ENCODE measurements around the gene RFPL3.

RFPL3 gene

GRCh38 chr22:32410459-32410858 lies 52.8 kb downstream of the RFPL3 start:
- no peak for TF ChIP-seq NFIC (IDR thresholded peaks at IDR 0.05)
- no peak for TF ChIP-seq YY1 (IDR thresholded peaks at IDR 0.05; ENCODE audit: low read depth)
- TF ChIP-seq CREB1 (IDR thresholded peaks at IDR 0.05; ENCODE audit: low read depth): no peak
- TF ChIP-seq, protein P1, sequence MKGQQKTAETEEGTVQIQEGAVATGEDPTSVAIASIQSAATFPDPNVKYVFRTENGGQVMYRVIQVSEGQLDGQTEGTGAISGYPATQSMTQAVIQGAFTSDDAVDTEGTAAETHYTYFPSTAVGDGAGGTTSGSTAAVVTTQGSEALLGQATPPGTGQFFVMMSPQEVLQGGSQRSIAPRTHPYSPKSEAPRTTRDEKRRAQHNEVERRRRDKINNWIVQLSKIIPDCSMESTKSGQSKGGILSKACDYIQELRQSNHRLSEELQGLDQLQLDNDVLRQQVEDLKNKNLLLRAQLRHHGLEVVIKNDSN (IDR thresholded peaks at IDR 0.05): no peak
- no peak for TF ChIP-seq CEBPB (IDR thresholded peaks at IDR 0.05)
- TF ChIP-seq, protein P2, sequence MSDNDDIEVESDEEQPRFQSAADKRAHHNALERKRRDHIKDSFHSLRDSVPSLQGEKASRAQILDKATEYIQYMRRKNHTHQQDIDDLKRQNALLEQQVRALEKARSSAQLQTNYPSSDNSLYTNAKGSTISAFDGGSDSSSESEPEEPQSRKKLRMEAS (IDR thresholded peaks at IDR 0.05): no peak
- TF ChIP-seq EP300 (IDR thresholded peaks at IDR 0.05; ENCODE audit: borderline replicate concordance): no peak
- TF ChIP-seq ZBTB7A (IDR thresholded peaks at IDR 0.05; ENCODE audit: low read depth): no peak
- TF ChIP-seq RAD21 (IDR thresholded peaks at IDR 0.05; ENCODE audit: low read depth): no peak
- TF ChIP-seq TAF1 (IDR thresholded peaks at IDR 0.05; ENCODE audit: low read depth): no peak
- TF ChIP-seq TEAD4 (IDR thresholded peaks at IDR 0.05): no peak
- TF ChIP-seq FOXM1 (IDR thresholded peaks at IDR 0.05; ENCODE audit: borderline replicate concordance, low read depth): no peak
- TF ChIP-seq REST (IDR thresholded peaks at IDR 0.05; ENCODE audit: low read depth): no peak
- TF ChIP-seq EGR1 (IDR thresholded peaks at IDR 0.05): no peak
- TF ChIP-seq TCF12 (IDR thresholded peaks at IDR 0.05; ENCODE audit: low read depth): no peak

All from Ishikawa (cell line).